Upper lobe of right lung (tissue), 1 donor: Measurements from ENCODE around the gene KLF7. TPM values are rescaled to one million over a fixed set of nuclear protein-coding genes. Genes with fewer than 3 reads are reported as not detected.

ENCODE experiments used
- ATAC-seq: fragments of 200-7000 bp; cut with Tn5 transposase; one replicate; pipeline ENCODE4 v1.9.1; 2020; ENCODE audit warnings: mild to moderate bottlenecking, moderate library complexity
- DNase-seq: peaks from one replicate; pipeline ENCODE4 v3.0.0-alpha.2; 2020
- H3K27ac ChIP-seq: fragments of 200-600 bp; one replicate; pipeline ENCODE4 v1.8.0; 2022
- H3K27me3 ChIP-seq: fragments of 200-600 bp; one replicate; pipeline ENCODE4 v1.8.0; 2022; ENCODE audit warnings: mild to moderate bottlenecking
- H3K36me3 ChIP-seq: fragments of 200-600 bp; one replicate; pipeline ENCODE4 v1.8.0; 2022
- H3K4me1 ChIP-seq: fragments of 200-600 bp; one replicate; pipeline ENCODE4 v1.8.0; 2022
- H3K4me3 ChIP-seq: fragments of 200-600 bp; one replicate; pipeline ENCODE4 v1.8.0; 2022; ENCODE audit warnings: mild to moderate bottlenecking
- H3K9me3 ChIP-seq: fragments of 200-600 bp; one replicate; pipeline ENCODE4 v1.8.0; 2022
- intact Hi-C: fragments of 100-400 bp; cut with DNase I; formaldehyde crosslinking; loops from one replicate; pipeline ENCODE4 v1.11.0; 2022
- total RNA-seq: library from RNA; stranded (reverse); fragmentation: NEBNext Ultra II Directional; extraction: Animal tissue kit (Norgen Biotek cat#: 25700); gene quantifications from one replicate; pipeline ENCODE4 v1.2.1, GENCODE V29; 2021
- TF ChIP-seq, protein P1 (sequence below): fragments of 200-600 bp; IDR thresholded peaks from one replicate; pipeline ENCODE4 v1.8.0; 2022; ENCODE audit warnings: antibody characterized with exemption
- donor health status: DM: no; HTN: yes; CAD: no; lungs with severe emphysema.

The KLF7 gene
- total RNA-seq, 1 donor from 2014 or later, result 62.1 TPM

DNA sequence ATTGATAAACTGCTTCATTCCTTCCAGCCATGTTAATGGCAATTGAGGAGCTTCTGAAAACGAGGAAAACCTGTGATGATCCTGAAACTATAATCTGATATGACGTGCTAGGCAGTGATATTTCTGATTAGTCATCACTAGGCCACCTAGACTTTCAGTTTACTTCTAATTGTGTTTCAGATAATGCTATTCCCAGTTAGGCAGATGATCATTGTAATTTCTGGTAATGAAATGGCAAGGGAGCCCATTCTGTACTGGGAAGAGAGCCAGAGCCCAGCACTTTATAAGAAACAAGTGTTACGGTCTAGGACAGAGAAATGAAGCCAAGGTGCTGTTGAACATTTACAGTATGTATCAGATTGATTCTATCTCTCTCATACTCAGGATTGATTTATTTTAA, 120.2 kb downstream of the KLF7 start:
- H3K4me3 ChIP-seq, result no peak overlapping the region
- TF ChIP-seq, protein P1, sequence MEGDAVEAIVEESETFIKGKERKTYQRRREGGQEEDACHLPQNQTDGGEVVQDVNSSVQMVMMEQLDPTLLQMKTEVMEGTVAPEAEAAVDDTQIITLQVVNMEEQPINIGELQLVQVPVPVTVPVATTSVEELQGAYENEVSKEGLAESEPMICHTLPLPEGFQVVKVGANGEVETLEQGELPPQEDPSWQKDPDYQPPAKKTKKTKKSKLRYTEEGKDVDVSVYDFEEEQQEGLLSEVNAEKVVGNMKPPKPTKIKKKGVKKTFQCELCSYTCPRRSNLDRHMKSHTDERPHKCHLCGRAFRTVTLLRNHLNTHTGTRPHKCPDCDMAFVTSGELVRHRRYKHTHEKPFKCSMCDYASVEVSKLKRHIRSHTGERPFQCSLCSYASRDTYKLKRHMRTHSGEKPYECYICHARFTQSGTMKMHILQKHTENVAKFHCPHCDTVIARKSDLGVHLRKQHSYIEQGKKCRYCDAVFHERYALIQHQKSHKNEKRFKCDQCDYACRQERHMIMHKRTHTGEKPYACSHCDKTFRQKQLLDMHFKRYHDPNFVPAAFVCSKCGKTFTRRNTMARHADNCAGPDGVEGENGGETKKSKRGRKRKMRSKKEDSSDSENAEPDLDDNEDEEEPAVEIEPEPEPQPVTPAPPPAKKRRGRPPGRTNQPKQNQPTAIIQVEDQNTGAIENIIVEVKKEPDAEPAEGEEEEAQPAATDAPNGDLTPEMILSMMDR, result no peak
- no peak overlapping the region for H3K27ac ChIP-seq
- DNase-seq, result no peak
- H3K9me3 ChIP-seq, result no peaks in the 10 kb centered on the region
- H3K4me1 ChIP-seq, result peaks cover 4% of the 10 kb centered on the region
- H3K36me3 ChIP-seq, result no peaks in the 10 kb centered on the region
- no peak for ATAC-seq
- intact Hi-C loops, result no loop called here
- H3K27me3 ChIP-seq, result no peaks in the 10 kb centered on the region

DNA sequence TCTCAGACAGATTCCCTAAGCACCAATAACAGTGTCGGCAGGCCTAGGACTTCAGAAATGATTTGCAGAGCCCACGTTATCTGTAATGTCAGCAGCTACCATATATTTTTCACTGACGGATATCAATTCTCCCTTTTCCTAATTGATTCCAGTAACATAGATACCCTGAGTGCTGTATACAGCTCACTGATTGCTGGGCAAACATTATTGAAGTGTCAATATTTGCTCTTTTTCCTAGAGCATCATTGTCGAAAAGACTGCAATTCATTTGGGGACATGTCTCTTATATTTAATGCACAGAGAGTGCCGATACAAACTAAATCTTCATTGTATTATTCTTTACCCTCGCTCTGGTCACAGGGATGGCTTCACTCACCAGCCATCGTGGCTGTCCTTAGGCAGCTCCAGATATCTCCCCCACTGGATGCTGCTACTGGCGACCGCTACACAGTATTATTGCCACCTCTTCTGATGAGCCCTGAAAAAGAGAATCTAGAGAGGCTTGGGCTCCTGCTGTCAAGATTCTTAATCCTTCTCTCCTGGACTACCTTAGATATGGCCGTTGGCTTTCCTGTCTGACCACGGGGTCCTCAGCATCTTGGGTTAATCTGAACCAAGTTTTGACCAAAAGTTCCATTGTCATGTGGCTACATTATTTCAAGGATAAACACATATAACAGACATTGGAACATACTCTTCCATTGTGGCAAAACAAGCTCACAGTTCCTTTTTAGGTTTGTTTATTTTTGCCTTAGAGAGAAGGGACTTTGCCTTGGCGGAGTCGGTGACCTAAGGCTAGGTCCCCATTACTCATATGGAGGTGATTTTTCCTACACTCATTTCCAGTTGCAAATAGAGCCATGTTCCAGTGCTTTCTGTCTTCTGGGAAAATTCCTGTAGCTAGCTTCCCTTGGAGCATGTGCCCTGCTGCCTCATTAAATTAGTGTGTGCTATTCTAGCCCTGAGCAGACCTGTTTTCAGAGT, 121.1 kb downstream of the KLF7 start:
- Histone ChIP-seq H3K36me3 (no peaks in the 10 kb centered on the region), H3K4me3 (no peak overlapping the region), H3K4me1 (peaks cover 4% of the 10 kb centered on the region), H3K27me3 (no peaks in the 10 kb centered on the region), H3K27ac (no peak overlapping the region), H3K9me3 (no peaks in the 10 kb centered on the region)
- TF ChIP-seq, protein P1, result no peak
- intact Hi-C loops, result no loop called here
- no peak for DNase-seq
- ATAC-seq, result no peak

DNA sequence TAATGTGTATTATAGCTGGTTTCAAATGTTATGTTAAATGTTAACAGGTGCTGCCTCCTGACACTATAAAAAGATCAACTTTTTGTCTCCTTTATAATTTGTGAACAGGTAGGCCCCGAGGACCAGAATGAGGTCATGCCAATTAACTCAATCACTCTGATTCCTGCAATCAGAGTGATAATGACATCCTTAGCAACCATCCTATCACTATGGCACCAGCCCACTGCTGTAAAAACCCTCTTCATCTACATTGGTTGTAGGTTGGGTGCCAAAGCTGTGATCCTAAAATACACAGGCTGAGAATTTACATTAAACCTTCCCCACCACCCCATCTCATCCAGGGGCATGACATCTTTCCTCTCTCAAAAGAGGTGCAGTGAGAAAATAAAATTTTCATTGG, 122.9 kb downstream of the KLF7 start:
- Histone ChIP-seq H3K36me3 (no peaks in the 10 kb centered on the region), H3K4me1 (peaks cover 4% of the 10 kb centered on the region), H3K27me3 (no peaks in the 10 kb centered on the region), H3K27ac (no peak overlapping the region), H3K4me3 (no peak overlapping the region), H3K9me3 (no peaks in the 10 kb centered on the region)
- DNase-seq (no peak), ATAC-seq (no peak)
- intact Hi-C loops, result no loop called here
- TF ChIP-seq, protein P1, result no peak

DNA sequence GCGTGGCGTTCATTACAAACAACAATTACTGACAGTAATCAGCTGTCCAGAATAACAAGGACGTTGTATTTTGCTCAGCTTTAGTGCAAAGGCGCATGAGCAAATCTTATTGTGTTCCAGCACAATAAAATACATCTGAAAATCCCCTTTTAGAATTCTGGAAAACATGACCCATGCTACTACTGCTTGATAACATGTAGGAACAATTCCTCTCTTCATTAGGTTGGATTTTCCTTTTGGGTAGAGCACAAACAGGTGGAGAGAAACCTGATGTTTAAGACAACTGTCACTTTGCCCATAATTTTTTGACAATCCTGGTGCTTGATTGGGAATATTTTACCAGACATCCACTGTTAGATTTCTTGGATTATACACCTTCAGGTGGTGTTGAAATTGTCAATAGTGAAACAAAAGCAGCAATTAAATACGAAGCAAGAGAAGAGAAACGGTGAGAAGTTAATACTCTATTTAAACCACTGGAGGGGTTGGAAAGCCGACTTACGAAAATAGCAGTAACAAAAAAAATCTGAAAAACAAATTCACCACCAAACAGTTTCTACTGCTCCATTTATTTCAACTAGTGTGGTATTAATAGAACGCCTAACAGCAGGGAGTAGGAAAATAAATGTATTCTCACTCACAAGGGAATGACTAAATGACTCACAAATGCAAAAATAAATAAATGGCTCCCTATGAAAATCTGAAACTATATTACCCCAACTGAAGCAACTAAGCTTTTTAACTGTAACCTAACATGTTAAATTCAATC, 123.8 kb downstream of the KLF7 start:
- TF ChIP-seq, protein P1, result no peak
- ATAC-seq (no peak), DNase-seq (no peak)
- H3K4me1 ChIP-seq, result peaks cover 4% of the 10 kb centered on the region
- H3K9me3 ChIP-seq, result no peaks in the 10 kb centered on the region
- H3K4me3 ChIP-seq, result no peak overlapping the region
- no peaks in the 10 kb centered on the region for H3K36me3 ChIP-seq
- no peaks in the 10 kb centered on the region for H3K27me3 ChIP-seq
- H3K27ac ChIP-seq, result no peak overlapping the region
- intact Hi-C loops, result no loop called here

DNA sequence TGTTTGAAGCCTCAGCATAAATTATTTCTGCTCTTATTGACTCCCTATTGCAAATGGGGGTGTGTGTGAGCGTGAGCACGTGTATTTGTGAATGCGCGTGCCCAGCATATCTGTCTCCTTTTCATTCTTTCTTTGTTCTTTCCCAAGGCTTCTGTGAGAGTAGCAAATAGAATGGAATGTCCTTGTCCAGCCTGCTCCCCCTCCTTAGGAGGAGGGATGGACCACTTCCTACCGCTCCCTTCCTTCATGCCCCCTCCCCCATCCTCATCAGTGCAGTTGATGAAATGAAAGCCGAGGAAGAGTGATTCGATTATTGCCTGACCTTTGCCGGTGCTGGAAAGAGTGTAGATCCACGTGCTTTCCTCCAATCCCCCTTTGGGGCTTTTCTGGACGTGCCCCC, 124.5 kb downstream of the KLF7 start:
- no peaks in the 10 kb centered on the region for H3K9me3 ChIP-seq
- H3K36me3 ChIP-seq, result no peaks in the 10 kb centered on the region
- H3K27ac ChIP-seq, result no peak overlapping the region
- intact Hi-C loops, result no loop called here
- TF ChIP-seq, protein P1, result no peak
- DNase-seq, result no peak
- H3K27me3 ChIP-seq, result no peaks in the 10 kb centered on the region
- ATAC-seq, result no peak
- no peaks in the 10 kb centered on the region for H3K4me1 ChIP-seq
- H3K4me3 ChIP-seq, result no peak overlapping the region
